ENCODE results near the gene SULT6B1.
"Not testable (repeated sequence)": the region's sequence is repeated elsewhere in the genome, so short reads cannot be mapped to it uniquely, and the experiment has no call there.

SULT6B1 gene

GRCh38 chr2:37188570-37188969 lies at the start of gene SULT6B1:
Gene SULT6B1 (minus strand): TSS chr2:37188670. CDS start chr2:37188640, 30 bp downstream.
- DNase-seq (ENCODE audit: low spot score), result no peak

GRCh38 chr2:37232131-37232933 lies 43.9 kb upstream of the SULT6B1 start:
- peak; percentile 44 for DNase-seq (ENCODE audit: low spot score)

GRCh38 chr2:37231241-37232130 lies 43.0 kb upstream of the SULT6B1 start, which contains the start of the genes CEBPZ and NDUFAF7:
Gene CEBPZ (minus strand): TSS chr2:37231596. CDS start chr2:37231567, 29 bp downstream.
Gene NDUFAF7 (plus strand): TSS chr2:37231658. CDS start chr2:37231706, 48 bp downstream.
- peak; percentile 95 for DNase-seq (ENCODE audit: low spot score)

GRCh38 chr2:37230581-37230980 lies 42.1 kb upstream of the SULT6B1 start:
- peak; percentile 11 for DNase-seq (ENCODE audit: low spot score)

- DNase-seq (ENCODE audit: low spot score), result no peak
These were observed 40.3 kb upstream of the SULT6B1 start for GRCh38 chr2:37228788-37229187.

GRCh38 chr2:37226863-37227262 lies 38.4 kb upstream of the SULT6B1 start:
- no peak for DNase-seq (ENCODE audit: low spot score)

- DNase-seq (ENCODE audit: low spot score), result not testable (repeated sequence)
These were observed 36.7 kb upstream of the SULT6B1 start for GRCh38 chr2:37225129-37225528.

- DNase-seq (ENCODE audit: low spot score), result peak; percentile 12
These were observed 35.6 kb upstream of the SULT6B1 start for GRCh38 chr2:37224063-37224462.

GRCh38 chr2:37223131-37223530 lies 34.7 kb upstream of the SULT6B1 start:
- no peak for DNase-seq (ENCODE audit: low spot score)

- DNase-seq (ENCODE audit: low spot score), result no peak
These were observed 30.6 kb upstream of the SULT6B1 start for GRCh38 chr2:37219046-37219445.

GRCh38 chr2:37215250-37215649 lies 26.8 kb upstream of the SULT6B1 start:
- DNase-seq (ENCODE audit: low spot score), result no peak

- DNase-seq (ENCODE audit: low spot score), result no peak
These were observed 23.5 kb upstream of the SULT6B1 start for GRCh38 chr2:37211939-37212338.

GRCh38 chr2:37211212-37211611 lies 22.7 kb upstream of the SULT6B1 start:
- DNase-seq (ENCODE audit: low spot score), result no peak

GRCh38 chr2:37206760-37207159 lies 18.3 kb upstream of the SULT6B1 start:
- not testable (repeated sequence) for DNase-seq (ENCODE audit: low spot score)

- peak; percentile 52 for DNase-seq (ENCODE audit: low spot score)
These were observed 17.3 kb upstream of the SULT6B1 start for GRCh38 chr2:37205689-37206341.

- not testable (repeated sequence) for DNase-seq (ENCODE audit: low spot score)
These were observed 16.7 kb upstream of the SULT6B1 start for GRCh38 chr2:37205071-37205661.

- no peak for DNase-seq (ENCODE audit: low spot score)
These were observed 15.2 kb upstream of the SULT6B1 start for GRCh38 chr2:37203708-37204107.

- no peak for DNase-seq (ENCODE audit: low spot score)
These were observed 13.3 kb upstream of the SULT6B1 start for GRCh38 chr2:37201766-37202165.

GRCh38 chr2:37201208-37201607 lies 12.7 kb upstream of the SULT6B1 start:
- no peak for DNase-seq (ENCODE audit: low spot score)

- no peak for DNase-seq (ENCODE audit: low spot score)
These were observed 10.2 kb upstream of the SULT6B1 start for GRCh38 chr2:37198681-37199065.

- peak; percentile 72 for DNase-seq (ENCODE audit: low spot score)
These were observed 8.1 kb upstream of the SULT6B1 start, which contains the start of gene CEBPZOS for GRCh38 chr2:37196320-37197195. Gene CEBPZOS (plus strand): TSS chr2:37196496. CDS start chr2:37199705, 3,209 bp downstream.
